SH-SY5Y (cell line): ENCODE measurements around the gene SENP1.

Experiments
- GATA2 ChIP-seq: IDR thresholded peaks from 2 replicates; pipeline ENCODE4 v1.6.1; 2011; ENCODE audit warnings: mild to moderate bottlenecking, low read depth, low read length
- GATA3 ChIP-seq: IDR thresholded peaks from 2 replicates; pipeline ENCODE4 v1.6.1; 2011; ENCODE audit warnings: low read depth, mild to moderate bottlenecking, low read length, moderate library complexity

DNA sequence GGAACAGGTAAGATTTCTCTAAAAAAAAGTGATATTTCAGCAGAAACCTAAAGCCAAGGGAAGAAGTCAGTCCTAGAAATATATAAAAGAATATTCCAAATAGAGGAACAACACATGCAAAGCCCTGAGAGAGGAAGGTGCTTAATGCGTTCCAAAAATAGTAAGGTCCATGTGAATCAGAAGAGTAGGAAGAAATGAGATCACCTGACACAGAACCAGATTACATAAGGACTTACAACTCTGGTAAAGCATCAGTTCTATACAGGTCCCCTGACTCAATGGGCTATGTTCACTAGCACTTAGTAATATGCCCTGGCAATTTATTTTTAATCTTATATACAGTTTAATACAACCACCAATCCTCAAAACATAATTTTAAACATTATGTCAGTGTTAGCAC lies 30.0 kb downstream of the SENP1 start:
- TF ChIP-seq GATA2 (no peak), GATA3 (no peak)
